ENCODE measurements around the gene CARMIL3. TPM values are rescaled to one million over a fixed set of nuclear protein-coding genes. Genes with fewer than 3 reads are reported as not detected.
A peak's percentile ranks its signal among the peaks of the same experiment; 100 is the strongest.
"Not testable (repeated sequence)": the region's sequence is repeated elsewhere in the genome, so short reads cannot be mapped to it uniquely, and the experiment has no call there.

Gene CARMIL3
- total RNA-seq, 1 donor from 2014 or later, result 108 TPM

GRCh38 chr14:24038686-24039085, 13.1 kb upstream of the CARMIL3 start:
- Mint-ChIP-seq H3K36me3 (ENCODE audit: unreplicated experiment) (no peaks in the 10 kb centered on the region), H3K27me3 (ENCODE audit: unreplicated experiment) (peaks cover 15% of the 10 kb centered on the region), H3K4me3 (ENCODE audit: unreplicated experiment) (no peak overlapping the region), H3K4me1 (ENCODE audit: low read depth, unreplicated experiment) (peaks cover 8% of the 10 kb centered on the region), H3K9me3 (ENCODE audit: unreplicated experiment) (peaks cover 7% of the 10 kb centered on the region), H3K27ac (ENCODE audit: unreplicated experiment) (no peak overlapping the region)
- DNase-seq, result no peak
- TF ChIP-seq CTCF (IDR thresholded peaks at IDR 0.05; ENCODE audit: partially characterized antibody, unreplicated experiment), result no peak

GRCh38 chr14:24040692-24041091, 11.1 kb upstream of the CARMIL3 start:
- peaks cover 5% of the 10 kb centered on the region for H3K9me3 Mint-ChIP-seq (ENCODE audit: unreplicated experiment)
- H3K4me3 Mint-ChIP-seq (ENCODE audit: unreplicated experiment), result no peak overlapping the region
- no peak for TF ChIP-seq CTCF (IDR thresholded peaks at IDR 0.05; ENCODE audit: partially characterized antibody, unreplicated experiment)
- H3K4me1 Mint-ChIP-seq (ENCODE audit: low read depth, unreplicated experiment), result peaks cover 8% of the 10 kb centered on the region
- H3K27me3 Mint-ChIP-seq (ENCODE audit: unreplicated experiment), result peaks cover 15% of the 10 kb centered on the region
- no peaks in the 10 kb centered on the region for H3K36me3 Mint-ChIP-seq (ENCODE audit: unreplicated experiment)
- no peak for DNase-seq
- H3K27ac Mint-ChIP-seq (ENCODE audit: unreplicated experiment), result no peak overlapping the region

- Mint-ChIP-seq H3K27ac (ENCODE audit: unreplicated experiment) (peak overlapping the region; percentile 16), H3K9me3 (ENCODE audit: unreplicated experiment) (peaks cover 2% of the 10 kb centered on the region), H3K4me1 (ENCODE audit: low read depth, unreplicated experiment) (peaks cover 4% of the 10 kb centered on the region), H3K36me3 (ENCODE audit: unreplicated experiment) (no peaks in the 10 kb centered on the region), H3K4me3 (ENCODE audit: unreplicated experiment) (peak overlapping the region; percentile 67), H3K27me3 (ENCODE audit: unreplicated experiment) (peaks cover 5% of the 10 kb centered on the region)
- DNase-seq, result no peak
- no peak for TF ChIP-seq CTCF (IDR thresholded peaks at IDR 0.05; ENCODE audit: partially characterized antibody, unreplicated experiment)
Observed at GRCh38 chr14:24042746-24043145, 9.1 kb upstream of the CARMIL3 start.

GRCh38 chr14:24049002-24049401, 2.8 kb upstream of the CARMIL3 start:
- not testable (repeated sequence) for H3K36me3 Mint-ChIP-seq (ENCODE audit: unreplicated experiment); H3K4me3 Mint-ChIP-seq (ENCODE audit: unreplicated experiment); DNase-seq
- Mint-ChIP-seq H3K27ac (ENCODE audit: unreplicated experiment) (peak overlapping the region; percentile 30), H3K4me1 (ENCODE audit: low read depth, unreplicated experiment) (peaks cover 14% of the 10 kb centered on the region), H3K27me3 (ENCODE audit: unreplicated experiment) (peaks cover 12% of the 10 kb centered on the region), H3K9me3 (ENCODE audit: unreplicated experiment) (peaks cover 20% of the 10 kb centered on the region)

GRCh38 chr14:24050753-24051152, 1.1 kb upstream of the CARMIL3 start:
- peak overlapping the region; percentile 98 for H3K4me3 Mint-ChIP-seq (ENCODE audit: unreplicated experiment)
- H3K36me3 Mint-ChIP-seq (ENCODE audit: unreplicated experiment); DNase-seq: not testable (repeated sequence)
- peaks cover 12% of the 10 kb centered on the region for H3K27me3 Mint-ChIP-seq (ENCODE audit: unreplicated experiment)
- peak overlapping the region; percentile 96 for H3K27ac Mint-ChIP-seq (ENCODE audit: unreplicated experiment)
- peaks cover 23% of the 10 kb centered on the region for H3K9me3 Mint-ChIP-seq (ENCODE audit: unreplicated experiment)
- H3K4me1 Mint-ChIP-seq (ENCODE audit: low read depth, unreplicated experiment), result peaks cover 14% of the 10 kb centered on the region

GRCh38 chr14:24051176-24051788, 527 bp upstream of the CARMIL3 start:
- no peak for DNase-seq
- Mint-ChIP-seq H3K9me3 (ENCODE audit: unreplicated experiment) (peaks cover 22% of the 10 kb centered on the region), H3K4me3 (ENCODE audit: unreplicated experiment) (peak overlapping the region; percentile 98), H3K36me3 (ENCODE audit: unreplicated experiment) (no peaks in the 10 kb centered on the region), H3K4me1 (ENCODE audit: low read depth, unreplicated experiment) (peaks cover 14% of the 10 kb centered on the region), H3K27me3 (ENCODE audit: unreplicated experiment) (peaks cover 12% of the 10 kb centered on the region), H3K27ac (ENCODE audit: unreplicated experiment) (peak overlapping the region; percentile 96)
- TF ChIP-seq CTCF (IDR thresholded peaks at IDR 0.05; ENCODE audit: partially characterized antibody, unreplicated experiment), result no peak

Data from glutamatergic neuron (in vitro differentiated cells).